GM23248 (cell line): ENCODE data around the gene ATP12A. TPM values are rescaled to one million over a fixed set of nuclear protein-coding genes. Genes with fewer than 3 reads are reported as not detected.

Experiments used
- DNase-seq: peaks from one replicate; pipeline ENCODE4 v3.0.0-alpha.2; 2015
- H2AFZ ChIP-seq: fragments of 200-600 bp; sonication (generic); 2 replicates; pipeline ENCODE4 v1.6.1; 2016; ENCODE audit warnings: antibody characterized with exemption
- H3F3A ChIP-seq: fragments of 200-600 bp; sonication (generic); 2 replicates; pipeline ENCODE4 v1.6.1; 2016; ENCODE audit warnings: mild to moderate bottlenecking, antibody characterized with exemption, mixed run types; ENCODE audit not compliant: insufficient read depth
- H3K27ac ChIP-seq: fragments of 200-600 bp; sonication (generic); 2 replicates; pipeline ENCODE4 v1.5.1; 2016; ENCODE audit warnings: mild to moderate bottlenecking
- H3K27me3 ChIP-seq: fragments of 200-600 bp; sonication (generic); replicated peaks from 2 replicates; pipeline ENCODE4 v1.6.1; 2016; ENCODE audit warnings: mild to moderate bottlenecking; ENCODE audit not compliant: insufficient read depth
- H3K36me3 ChIP-seq: fragments of 200-600 bp; sonication (generic); 2 replicates; pipeline ENCODE4 v1.6.1; 2016; ENCODE audit warnings: low read depth, mild to moderate bottlenecking
- H3K4me1 ChIP-seq: fragments of 200-600 bp; sonication (generic); 2 replicates; pipeline ENCODE4 v1.6.1; 2016; ENCODE audit warnings: mild to moderate bottlenecking; ENCODE audit not compliant: insufficient read depth
- H3K4me2 ChIP-seq: fragments of 200-600 bp; sonication (generic); one replicate; pipeline ENCODE4 v1.6.1; 2016; ENCODE audit warnings: mild to moderate bottlenecking; ENCODE audit not compliant: unreplicated experiment
- H3K4me3 ChIP-seq: fragments of 200-600 bp; sonication (generic); 2 replicates; pipeline ENCODE4 v1.5.1; 2016; ENCODE audit warnings: mild to moderate bottlenecking
- H3K79me2 ChIP-seq: fragments of 200-600 bp; sonication (generic); 2 replicates; pipeline ENCODE4 v1.6.1; 2016; ENCODE audit warnings: mild to moderate bottlenecking; ENCODE audit not compliant: insufficient read depth
- H3K9ac ChIP-seq: fragments of 200-600 bp; sonication (generic); 2 replicates; pipeline ENCODE4 v1.6.1; 2016; ENCODE audit warnings: mild to moderate bottlenecking
- H3K9me2 ChIP-seq: fragments of 200-600 bp; sonication (generic); 2 replicates; pipeline ENCODE4 v1.6.1; 2016; ENCODE audit warnings: mixed run types, mild to moderate bottlenecking, moderate library complexity; ENCODE audit not compliant: insufficient read depth
- H3K9me3 ChIP-seq: fragments of 200-600 bp; sonication (generic); one replicate; pipeline ENCODE4 v1.6.1; 2017; ENCODE audit warnings: low read depth
- H4K20me1 ChIP-seq: fragments of 200-600 bp; sonication (generic); 2 replicates; pipeline ENCODE4 v1.6.0; 2016; ENCODE audit not compliant: insufficient read depth
- EZH2 ChIP-seq: fragments of 200-600 bp; sonication (generic); IDR thresholded peaks from 2 replicates; pipeline ENCODE4 v1.6.1; 2018; ENCODE audit warnings: antibody characterized with exemption, mild to moderate bottlenecking; ENCODE audit not compliant: insufficient read depth, poor library complexity, severe bottlenecking
- EZH2phosphoT487 ChIP-seq: fragments of 200-600 bp; sonication (generic); IDR thresholded peaks from 2 replicates; pipeline ENCODE4 v1.6.1; 2018; ENCODE audit warnings: antibody characterized with exemption, moderate library complexity, mild to moderate bottlenecking, low read depth; ENCODE audit not compliant: insufficient read depth
- WGBS, 2 experiments: methylation state at CpG; one replicate each; pipeline ENCODE4 v1.1.6; 2015 to 2017; ENCODE audit warnings: low lambda C conversion rate in 2 of 2, low coverage in 1 of 2; ENCODE audit errors: missing lambda C conversion rate in 2 of 2; 5-methylcytosine and 5-hydroxymethylcytosine counted together
- in situ Hi-C: fragments of 300-500 bp; cut with MboI; formaldehyde crosslinking; loops from 2 replicates; pipeline ENCODE4 v1.15.0; 2020
- polyA plus RNA-seq: library from polyadenylated mRNA; unstranded; fragments of >200 nt; fragmentation: Nextera tagmentation; extraction: Ambion mirVana; gene quantifications from 2 replicates; pipeline ENCODE4 v1.2.1, GENCODE V29; 2016
- total RNA-seq: library from RNA; depleted of rRNA; stranded (reverse); fragments of >200 nt; shearing (Covaris generic); gene quantifications from 2 replicates; pipeline ENCODE4 v1.2.3, GENCODE V29; 2014

Gene ATP12A
- total and polyA plus RNA-seq, 2 experiments from 2014 or later = not detected

DNA sequence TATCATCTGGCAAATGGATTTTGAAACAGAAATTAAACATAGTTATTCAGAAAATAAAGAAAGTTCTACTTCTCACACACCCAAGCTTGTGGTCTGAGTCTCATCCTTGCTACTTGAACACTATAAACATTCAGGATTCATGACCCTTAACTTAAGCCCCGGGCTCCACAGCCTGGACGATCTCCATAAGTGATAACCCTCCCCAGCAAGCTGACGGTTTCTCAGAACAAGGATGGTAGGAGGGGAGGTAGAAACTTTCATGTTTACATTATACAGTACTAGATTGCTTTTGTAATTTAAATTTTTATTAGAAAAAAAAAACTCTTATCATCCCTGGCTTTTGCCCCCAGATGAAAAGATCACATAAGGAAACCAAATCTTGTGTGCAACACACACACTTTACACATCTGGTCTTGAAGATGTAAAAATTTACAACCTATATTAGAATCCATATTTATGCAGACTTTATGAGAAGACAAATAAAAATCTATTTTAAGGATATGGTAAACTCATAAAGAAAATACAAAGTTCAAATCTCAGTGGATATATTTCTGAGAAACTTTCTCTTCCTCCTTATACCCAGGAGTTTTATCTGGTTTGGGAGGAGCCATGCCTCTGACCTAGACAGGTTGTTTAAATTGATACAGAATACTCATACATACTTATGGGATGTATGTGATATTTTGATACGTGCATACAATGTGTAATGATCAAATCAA, 20.0 kb upstream of the ATP12A start:
- DNase-seq = no peak
- Histone ChIP-seq H2AFZ (peak overlapping the region; percentile 54), H3K9me2 (no peaks in the 10 kb centered on the region), H3K79me2 (no peaks in the 10 kb centered on the region), H3K4me3 (no peak overlapping the region), H3K27me3 (no peaks in the 10 kb centered on the region), H3K36me3 (no peaks in the 10 kb centered on the region), H3K27ac (no peak overlapping the region), H4K20me1 (no peaks in the 10 kb centered on the region), H3F3A (peaks cover 12% of the 10 kb centered on the region), H3K9me3 (no peaks in the 10 kb centered on the region), H3K4me1 (peaks cover 19% of the 10 kb centered on the region), H3K9ac (no peak overlapping the region), H3K4me2 (no peak overlapping the region)
- in situ Hi-C loops = no loop called here
- TF ChIP-seq EZH2 = no peak
- no peak for TF ChIP-seq EZH2phosphoT487
- WGBS, 2 experiments = 37 to 40% methylated on average over 4 of the region's 4 CpGs

GRCh38 chr13:24661713-24662112, 18.5 kb upstream of the ATP12A start:
- Histone ChIP-seq H3K36me3 (no peaks in the 10 kb centered on the region), H3K79me2 (no peaks in the 10 kb centered on the region), H3K27me3 (no peaks in the 10 kb centered on the region), H3K27ac (no peak overlapping the region), H2AFZ (no peak overlapping the region), H3K4me3 (no peak overlapping the region), H4K20me1 (no peaks in the 10 kb centered on the region), H3F3A (peaks cover 15% of the 10 kb centered on the region), H3K9me3 (no peaks in the 10 kb centered on the region), H3K4me1 (peaks cover 24% of the 10 kb centered on the region), H3K9ac (no peak overlapping the region), H3K9me2 (no peaks in the 10 kb centered on the region), H3K4me2 (no peak overlapping the region)
- in situ Hi-C loops = no loop called here
- no peak for DNase-seq
- WGBS, 2 experiments = 14 to 16% methylated on average over 5 of the region's 5 CpGs
- TF ChIP-seq EZH2phosphoT487 (no peak), EZH2 (no peak)

GRCh38 chr13:24662195-24663088, 17.8 kb upstream of the ATP12A start:
- Histone ChIP-seq H3K27me3 (no peaks in the 10 kb centered on the region), H3K79me2 (no peaks in the 10 kb centered on the region), H3K4me1 (peaks cover 24% of the 10 kb centered on the region), H3K9me3 (no peaks in the 10 kb centered on the region), H3K4me2 (no peak overlapping the region), H3K9me2 (no peaks in the 10 kb centered on the region), H3K36me3 (no peaks in the 10 kb centered on the region), H3K9ac (no peak overlapping the region), H3F3A (peaks cover 15% of the 10 kb centered on the region), H4K20me1 (no peaks in the 10 kb centered on the region), H3K27ac (no peak overlapping the region), H3K4me3 (no peak overlapping the region), H2AFZ (no peak overlapping the region)
- in situ Hi-C loops = no loop called here
- 79 to 88% methylated on average over 2 of the region's 2 CpGs for WGBS, 2 experiments
- no peak for TF ChIP-seq EZH2
- TF ChIP-seq EZH2phosphoT487 = no peak
- DNase-seq = no peak

GRCh38 chr13:24663089-24663395, 17.2 kb upstream of the ATP12A start:
- 81 to 93% methylated on average over 4 of the region's 4 CpGs for WGBS, 2 experiments
- Histone ChIP-seq H4K20me1 (no peaks in the 10 kb centered on the region), H3F3A (peaks cover 15% of the 10 kb centered on the region), H3K4me3 (no peak overlapping the region), H3K27ac (no peak overlapping the region), H3K4me2 (no peak overlapping the region), H2AFZ (no peak overlapping the region), H3K27me3 (no peaks in the 10 kb centered on the region), H3K36me3 (no peaks in the 10 kb centered on the region), H3K9ac (no peak overlapping the region), H3K4me1 (peaks cover 24% of the 10 kb centered on the region), H3K9me3 (no peaks in the 10 kb centered on the region), H3K79me2 (no peaks in the 10 kb centered on the region), H3K9me2 (no peaks in the 10 kb centered on the region)
- in situ Hi-C loops = no loop called here
- DNase-seq = no peak
- TF ChIP-seq EZH2phosphoT487 (no peak), EZH2 (no peak)
